HG03060 (cell line): Measurements from ENCODE around the gene ERICH6.
"Not testable (repeated sequence)": the region's sequence is repeated elsewhere in the genome, so short reads cannot be mapped to it uniquely, and the experiment has no call there.

Source experiments
- ATAC-seq: cut with Tn5 transposase; IDR thresholded peaks from one replicate; pipeline ENCODE4 v1.9.1; 2021; ENCODE audit warnings: low read depth, moderate number of reproducible peaks; ENCODE audit not compliant: unreplicated experiment

The ERICH6 gene

DNA sequence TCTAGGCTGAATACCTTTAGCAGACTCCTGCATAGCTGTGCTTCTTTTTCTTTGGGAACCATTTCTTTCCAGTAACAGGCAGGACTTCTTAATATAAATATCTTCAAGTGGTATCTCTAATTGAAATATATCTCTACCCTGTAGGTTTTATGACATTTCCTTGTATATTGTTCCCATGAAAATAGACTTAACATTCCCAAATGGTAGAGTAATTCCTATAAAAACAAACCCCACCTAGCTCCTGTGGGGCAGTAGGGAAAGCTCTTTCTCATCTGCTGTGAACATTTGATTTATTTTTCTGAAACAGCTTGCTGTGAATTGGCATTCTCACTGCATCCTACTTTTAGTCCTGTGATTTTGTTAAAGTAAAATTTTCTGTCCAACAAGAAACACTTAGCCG lies 79.8 kb downstream of the ERICH6 start:
- ATAC-seq = no peak

DNA sequence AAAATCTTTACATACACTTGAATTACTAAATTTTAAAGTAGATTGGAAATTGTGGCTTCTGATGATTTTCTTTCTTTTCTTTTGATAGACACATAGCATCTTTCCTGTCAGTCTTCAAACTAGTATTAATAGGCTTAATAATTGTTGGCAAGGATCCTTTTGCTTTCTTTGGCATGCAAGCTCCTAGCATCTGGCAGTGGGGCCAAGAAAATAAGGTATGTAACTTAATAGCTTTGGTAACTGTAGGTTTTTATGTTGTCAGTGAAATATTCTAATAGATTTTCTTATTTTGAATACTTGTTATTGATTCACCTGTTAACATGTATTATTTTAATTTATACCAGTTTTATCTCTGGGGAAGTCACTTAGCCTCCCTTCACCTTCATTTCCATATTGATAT lies 80.8 kb downstream of the ERICH6 start:
- ATAC-seq = not testable (repeated sequence)

DNA sequence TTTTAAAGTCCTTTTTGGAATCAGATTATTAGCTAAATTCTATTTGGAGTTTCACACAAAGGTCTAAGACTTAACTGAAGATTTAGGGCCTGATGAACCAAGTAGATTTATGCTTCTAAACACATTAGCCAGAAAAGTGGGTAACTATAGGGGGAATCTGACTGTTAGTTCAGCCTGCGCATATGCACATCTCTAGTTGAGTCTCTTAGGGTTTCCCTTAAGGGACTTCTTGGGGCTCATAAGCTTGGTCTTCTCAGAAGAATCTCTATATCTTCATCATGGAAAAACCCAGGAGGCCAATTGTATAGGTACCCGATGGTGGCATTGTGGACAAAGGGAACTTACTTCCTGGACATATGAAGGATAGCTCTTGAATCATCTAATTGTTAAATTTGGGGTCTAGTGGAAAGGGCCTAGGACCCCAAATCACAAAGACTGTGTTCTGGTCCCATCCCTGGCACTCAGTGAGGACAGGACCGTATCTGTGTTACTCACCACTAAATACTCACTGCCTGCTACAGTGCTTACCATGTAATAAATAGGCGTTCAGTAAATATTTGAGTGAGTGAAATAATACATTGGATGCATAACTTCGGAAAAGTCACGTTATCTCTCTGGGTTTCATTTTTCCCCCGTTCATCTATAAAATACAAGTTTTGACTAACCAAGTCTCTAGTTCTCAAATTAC lies 83.6 kb downstream of the ERICH6 start:
- no peak for ATAC-seq

DNA sequence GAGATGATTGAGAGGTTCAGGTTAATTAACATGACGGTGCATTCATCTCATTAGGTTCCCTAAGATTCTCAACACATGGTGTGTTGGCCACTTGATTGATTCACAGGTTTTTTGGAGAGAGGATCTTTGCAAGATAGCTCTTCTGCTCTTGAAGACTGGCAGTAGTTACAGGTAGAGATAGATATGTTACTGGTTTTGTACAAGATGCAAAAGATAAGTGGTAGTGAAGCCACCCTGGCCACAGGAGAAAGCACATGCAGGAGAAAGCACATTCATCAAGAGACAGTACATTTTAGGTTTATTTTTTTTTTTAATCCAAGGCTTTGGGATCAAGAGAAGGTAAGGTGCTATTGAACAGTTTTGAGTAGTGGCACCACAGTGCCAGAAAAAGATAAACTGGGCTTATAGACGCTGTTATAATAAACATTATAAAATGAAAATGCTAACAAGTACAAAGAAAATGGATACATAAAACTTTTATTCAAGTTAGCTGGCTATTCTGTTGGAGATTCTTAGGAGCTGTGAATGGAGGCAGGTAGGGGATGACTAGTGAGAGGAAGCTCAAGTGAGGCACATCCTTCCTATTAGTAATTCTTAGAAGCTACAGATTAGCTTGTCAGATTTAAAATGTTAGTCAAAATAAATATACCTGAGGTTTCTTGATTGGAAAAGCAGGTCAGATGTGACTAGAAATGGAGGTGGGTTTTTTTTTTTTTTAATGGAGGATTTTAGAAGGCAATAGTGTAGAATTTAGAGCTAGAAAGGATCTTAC lies 89.8 kb downstream of the ERICH6 start:
- no peak for ATAC-seq

- ATAC-seq = no peak
Measured at GRCh38 chr3:150613034-150613433, 90.7 kb downstream of the ERICH6 start.

- ATAC-seq = no peak
Measured at GRCh38 chr3:150612494-150612893, 91.2 kb downstream of the ERICH6 start.

- ATAC-seq = no peak
Measured at GRCh38 chr3:150611666-150612065, 92.1 kb downstream of the ERICH6 start.

- ATAC-seq = no peak
Measured at GRCh38 chr3:150610785-150611184, 92.9 kb downstream of the ERICH6 start.

DNA sequence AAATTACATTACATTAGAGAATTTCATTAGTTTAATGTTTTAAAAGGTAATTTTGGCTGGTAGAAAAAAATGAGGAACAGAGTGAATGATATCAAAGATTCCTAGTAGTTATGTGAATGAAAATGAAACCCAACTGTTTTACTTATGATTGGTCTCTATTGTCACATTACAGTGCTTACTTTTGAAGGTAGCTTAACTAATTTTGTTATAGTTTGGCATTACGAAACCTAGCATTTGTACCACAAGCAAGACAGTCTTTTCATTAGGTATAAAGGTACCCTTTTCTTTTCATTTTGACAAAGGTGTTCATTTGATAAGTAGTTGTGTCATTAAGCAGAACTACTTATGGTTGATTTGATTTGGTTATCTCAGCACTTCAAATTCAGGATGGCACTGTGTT lies 93.7 kb downstream of the ERICH6 start:
- ATAC-seq = no peak
